ENCODE data around the gene GLDN.

DNA sequence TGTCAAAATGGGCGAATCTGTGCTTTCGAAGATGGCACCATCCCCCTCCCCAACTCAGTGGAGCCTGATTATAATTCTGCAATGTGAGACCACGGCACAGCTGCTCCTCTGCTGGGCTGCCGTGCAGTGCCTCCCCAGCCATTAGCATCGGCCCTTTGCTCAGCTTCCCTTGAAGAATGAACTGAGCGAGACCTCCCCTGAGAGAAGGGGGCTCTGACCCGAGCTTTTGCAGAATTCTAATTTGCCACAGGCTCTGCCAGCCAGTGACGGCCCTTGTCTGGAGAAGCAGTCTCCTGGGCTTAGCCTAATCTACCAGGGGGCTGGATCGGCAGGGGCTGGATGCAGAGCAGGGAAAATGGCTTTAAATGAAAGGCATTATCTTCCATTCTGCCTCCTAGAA, 57.2 kb downstream of the GLDN start:
- TF ChIP-seq CTCF (IDR thresholded peaks at IDR 0.05) (no peak), POLR2AphosphoS5 (IDR thresholded peaks at IDR 0.05) (no peak), POLR2A (IDR thresholded peaks at IDR 0.05) (no peak)

Measured in sigmoid colon (tissue), 4 donors.